Putamen (tissue), 1 donor: ENCODE results near the gene PPIE.

Experiments used
- DNase-seq: peaks from one replicate; pipeline ENCODE4 v3.0.0-alpha.2; 2016; ENCODE audit warnings: low spot score

Gene PPIE

DNA sequence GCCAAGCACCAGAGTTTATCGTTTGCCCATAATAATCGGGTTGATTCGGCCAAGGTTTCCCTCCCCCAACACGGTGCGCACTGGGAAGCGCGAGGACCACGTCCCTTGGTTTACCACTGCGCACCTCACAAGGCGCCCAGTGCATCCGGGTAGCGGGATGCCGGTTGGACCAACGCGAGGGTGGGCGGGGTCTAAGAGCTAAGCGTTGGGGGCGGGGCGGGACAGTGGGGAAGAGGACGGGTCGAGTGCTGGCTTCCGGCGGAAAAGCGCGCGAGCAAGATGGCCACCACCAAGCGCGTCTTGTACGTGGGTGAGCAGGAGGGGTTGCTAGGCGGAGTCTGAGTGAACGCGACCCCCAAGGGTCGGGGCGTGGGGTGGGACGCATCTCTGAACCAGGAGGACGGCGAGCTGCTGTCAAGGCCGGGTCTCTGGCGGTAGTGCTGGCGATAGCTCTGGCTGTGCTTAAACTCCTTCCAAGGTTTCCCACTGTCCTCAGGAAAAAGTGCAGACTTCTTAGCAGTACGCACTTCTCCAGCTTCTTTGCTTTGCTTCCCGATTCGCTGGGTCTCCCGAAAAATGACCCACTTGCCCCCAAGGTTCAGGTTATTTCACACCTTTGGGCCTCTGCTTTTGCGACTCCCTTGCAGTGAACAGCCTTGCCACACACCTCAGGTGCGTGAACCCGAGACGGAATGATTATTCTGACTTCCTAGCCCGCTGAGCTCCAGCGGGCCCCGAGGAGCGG is at the start of gene PPIE:
TSS of gene PPIE (plus strand) at position 261 of the 745 bp plus-strand sequence. CDS start at position 280, 19 bp downstream.
- DNase-seq, result peak; percentile 93

- no peak for DNase-seq
Measured at GRCh38 chr1:39689214-39689613, 49.5 kb upstream of the PPIE start.

- DNase-seq, result no peak
Measured at GRCh38 chr1:39689635-39690034, 49.0 kb upstream of the PPIE start.

DNA sequence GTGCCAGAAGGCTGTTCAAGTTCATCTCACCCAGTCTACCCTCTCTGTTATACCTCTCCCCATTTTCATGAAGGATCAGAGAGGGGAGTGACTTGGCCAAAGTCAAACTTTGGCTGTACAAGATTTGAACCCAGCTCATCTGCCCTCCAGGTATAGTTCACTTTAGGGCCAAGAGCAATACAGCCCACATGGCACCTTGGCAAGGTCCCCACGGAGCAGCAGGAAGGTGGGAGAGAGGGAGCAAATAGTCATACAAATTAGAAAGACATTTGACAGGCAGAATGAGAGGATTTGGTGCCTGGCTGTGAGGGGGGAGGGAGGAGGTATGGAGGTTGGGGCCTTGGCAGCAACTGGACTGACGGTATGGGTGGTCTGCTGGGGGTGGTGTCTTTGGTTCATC is 48.5 kb upstream of the PPIE start:
- no peak for DNase-seq

DNA sequence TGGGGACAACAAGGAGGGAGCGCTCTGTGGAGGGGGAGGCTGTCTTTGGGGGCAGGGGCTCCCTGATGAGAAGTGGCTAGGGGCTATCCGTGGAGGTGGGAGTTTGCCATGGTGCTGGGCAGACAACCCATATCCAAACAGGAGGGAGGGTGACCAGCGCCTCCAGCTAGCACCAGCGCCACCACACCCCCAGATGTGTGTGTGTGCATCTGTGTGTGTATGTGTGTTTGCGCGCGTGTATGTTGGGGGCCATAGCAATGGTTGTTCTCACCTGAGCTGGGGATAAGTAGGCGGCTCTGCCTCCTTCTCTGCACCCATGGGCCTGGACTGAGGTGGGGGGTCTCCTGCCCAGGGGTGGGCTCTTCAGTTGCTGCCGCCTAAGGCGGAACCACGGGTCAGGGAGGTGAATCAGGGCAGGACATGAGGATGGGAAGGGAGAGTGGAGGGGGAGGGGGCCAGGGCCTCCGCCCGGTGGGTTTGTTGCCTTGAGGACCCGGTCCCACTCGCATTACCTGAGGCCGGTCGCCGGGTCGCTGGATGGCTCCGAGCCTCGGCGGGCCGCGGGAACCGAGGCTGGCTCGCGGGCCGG is 47.8 kb upstream of the PPIE start:
- no peak for DNase-seq

DNA sequence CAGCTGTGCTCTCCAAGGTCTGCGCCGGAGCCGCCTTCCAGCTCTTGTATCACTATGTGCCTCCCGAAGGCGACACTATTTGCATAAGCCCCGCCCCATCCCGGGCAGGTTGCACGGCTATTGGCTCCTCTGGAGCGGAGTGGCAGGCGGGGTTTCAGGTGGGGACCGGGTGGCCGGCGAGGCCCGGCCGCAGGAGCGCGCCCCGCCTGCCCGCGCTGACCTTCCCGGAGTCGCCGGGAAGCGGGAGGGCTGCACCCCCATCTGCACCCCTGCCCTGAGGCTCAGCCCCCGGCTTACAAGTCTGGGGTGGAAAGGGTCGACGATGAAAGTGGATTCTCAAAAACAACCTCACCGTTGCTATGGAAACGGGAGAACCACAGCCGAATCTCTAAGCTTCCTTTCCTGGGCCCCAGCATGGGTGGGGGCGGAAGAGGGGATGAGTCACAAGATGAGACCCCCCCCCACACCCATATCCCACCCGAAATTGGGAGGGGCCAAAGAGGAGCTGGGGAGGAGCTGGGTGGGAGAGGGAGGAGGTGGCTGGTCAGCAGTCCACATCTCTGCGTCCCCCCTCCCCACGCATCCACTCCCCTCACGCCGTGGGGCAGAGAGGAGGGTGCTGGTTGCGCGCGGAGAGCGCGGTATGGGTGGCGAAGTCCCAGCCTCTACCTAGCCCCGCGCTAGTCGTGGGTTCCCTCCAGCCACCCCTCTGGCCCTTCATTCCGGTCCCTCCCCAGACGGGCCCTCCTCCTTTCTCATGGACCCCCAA is 47.1 kb upstream of the PPIE start, which contains the start of gene HPCAL4:
TSS of gene HPCAL4 (minus strand) at position 51 of the 769 bp plus-strand sequence. CDS start 6,830 bp downstream, outside the sequence.
- peak; percentile 82 for DNase-seq

GRCh38 chr1:39692152-39693074 is 46.3 kb upstream of the PPIE start:
- no peak for DNase-seq

- DNase-seq, result no peak
Measured at GRCh38 chr1:39694026-39694425, 44.7 kb upstream of the PPIE start.

- no peak for DNase-seq
Measured at GRCh38 chr1:39695016-39695415, 43.7 kb upstream of the PPIE start.

- no peak for DNase-seq
Measured at GRCh38 chr1:39696448-39696847, 42.2 kb upstream of the PPIE start.

GRCh38 chr1:39698568-39698967 is 40.1 kb upstream of the PPIE start:
- no peak for DNase-seq

GRCh38 chr1:39699419-39699818 is 39.3 kb upstream of the PPIE start:
- no peak for DNase-seq

GRCh38 chr1:39700348-39700747 is 38.3 kb upstream of the PPIE start:
- DNase-seq, result no peak

DNA sequence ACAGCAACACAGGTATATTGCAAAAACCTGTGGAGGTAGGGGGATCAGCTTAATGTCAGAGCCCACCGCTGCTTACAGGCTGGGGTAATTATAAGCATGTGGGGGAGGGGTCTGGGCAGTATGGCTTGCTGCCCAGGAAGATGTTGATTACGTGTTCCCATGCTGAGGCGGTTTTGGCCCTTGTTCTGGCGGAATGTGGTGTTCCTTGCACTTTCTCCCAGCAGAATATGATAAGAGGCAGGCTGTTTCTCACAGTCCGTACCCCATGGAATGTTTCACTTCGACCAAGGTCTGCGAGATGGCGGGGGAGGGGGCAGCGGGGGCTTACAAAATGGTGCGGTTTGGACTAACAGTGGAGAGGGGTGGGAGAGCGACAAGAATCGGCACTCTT is 37.6 kb upstream of the PPIE start:
- DNase-seq, result no peak

- DNase-seq, result no peak
Measured at GRCh38 chr1:39704757-39705156, 33.9 kb upstream of the PPIE start.

DNA sequence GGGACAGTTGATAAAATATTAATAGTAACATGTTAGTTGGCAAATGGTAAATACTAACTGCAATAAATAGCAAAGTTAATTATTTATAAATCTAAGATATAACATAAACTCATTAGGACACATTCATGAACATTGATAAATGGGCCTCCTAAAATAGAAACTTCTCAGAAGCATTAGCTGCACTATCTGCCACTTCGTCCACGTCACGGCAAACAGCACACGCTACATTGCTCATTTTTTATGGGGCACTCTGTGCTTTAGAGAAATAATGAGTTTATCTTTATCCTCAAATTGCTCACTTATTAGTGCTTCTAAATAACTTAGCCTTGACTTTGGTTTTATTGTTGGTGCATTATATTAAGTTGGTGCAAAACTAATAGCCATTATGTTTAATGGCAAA is 31.2 kb upstream of the PPIE start:
- no peak for DNase-seq

DNA sequence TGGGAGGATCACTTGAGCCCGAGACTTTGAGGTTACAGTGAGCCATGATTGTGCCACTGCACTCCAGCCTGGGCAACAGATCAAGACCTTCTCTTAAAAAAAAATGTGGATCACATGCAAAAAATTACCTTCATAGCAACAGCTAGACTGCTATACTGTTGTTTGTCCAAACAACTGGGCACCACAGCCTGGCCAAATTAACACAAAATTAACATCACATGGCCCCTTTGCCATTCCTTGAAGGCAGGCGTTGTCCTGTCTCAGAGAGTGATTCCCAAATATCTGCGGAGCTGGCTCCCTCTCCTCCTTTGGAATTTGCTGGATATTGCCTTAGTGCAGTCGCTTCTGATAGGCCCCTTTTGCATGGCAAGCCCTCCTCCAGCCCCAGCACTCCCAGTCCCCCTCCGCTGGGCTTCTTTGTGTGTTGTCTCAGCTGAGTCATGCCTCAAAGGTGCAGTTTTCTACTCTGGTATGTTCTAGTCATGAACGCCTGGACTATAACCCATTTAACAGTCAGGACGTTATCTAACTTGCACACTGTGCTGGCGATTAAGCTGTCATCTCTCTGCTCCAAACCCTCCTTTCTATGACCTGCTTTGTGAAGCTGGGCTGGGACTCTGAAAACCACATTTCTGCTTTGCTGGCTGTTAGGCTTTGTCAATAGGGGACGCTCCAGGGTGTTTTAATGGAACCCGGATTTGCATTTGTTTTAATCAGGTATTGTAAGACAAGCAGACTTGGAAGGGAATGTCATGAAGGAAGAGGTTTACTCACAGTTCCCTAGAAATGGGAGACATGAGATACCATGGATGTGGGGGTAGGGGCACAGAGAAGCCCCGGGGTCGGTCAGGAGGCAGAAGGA is 27.3 kb upstream of the PPIE start:
- no peak for DNase-seq

- DNase-seq, result no peak
Measured at GRCh38 chr1:39711966-39712340, 26.7 kb upstream of the PPIE start.

- no peak for DNase-seq
Measured at GRCh38 chr1:39713557-39713956, 25.1 kb upstream of the PPIE start.

- DNase-seq, result no peak
Measured at GRCh38 chr1:39717809-39718208, 20.9 kb upstream of the PPIE start.
